Measurements from ENCODE around the gene ADORA1.

The ADORA1 gene

DNA sequence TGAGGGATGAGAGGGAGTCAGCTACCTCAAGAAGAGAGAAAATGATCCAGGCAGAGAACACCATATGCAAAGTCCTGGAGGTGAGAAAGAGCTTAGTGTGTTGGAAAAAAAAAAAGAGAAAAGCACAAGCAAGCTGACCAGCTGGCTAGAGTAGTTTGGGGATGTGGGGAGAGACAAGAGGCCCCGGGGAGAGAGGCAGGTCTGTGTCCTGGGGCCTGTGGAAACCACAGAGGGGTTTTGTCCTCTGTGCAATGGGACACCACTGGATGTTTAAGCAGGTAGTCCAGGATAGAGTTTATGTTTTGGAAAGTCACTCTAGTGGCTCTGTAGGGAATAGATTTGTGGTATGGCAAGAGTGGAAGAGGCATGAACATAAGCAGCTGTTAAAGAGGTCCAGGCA, 73.4 kb downstream of the ADORA1 start:
- TF ChIP-seq, protein P1, sequence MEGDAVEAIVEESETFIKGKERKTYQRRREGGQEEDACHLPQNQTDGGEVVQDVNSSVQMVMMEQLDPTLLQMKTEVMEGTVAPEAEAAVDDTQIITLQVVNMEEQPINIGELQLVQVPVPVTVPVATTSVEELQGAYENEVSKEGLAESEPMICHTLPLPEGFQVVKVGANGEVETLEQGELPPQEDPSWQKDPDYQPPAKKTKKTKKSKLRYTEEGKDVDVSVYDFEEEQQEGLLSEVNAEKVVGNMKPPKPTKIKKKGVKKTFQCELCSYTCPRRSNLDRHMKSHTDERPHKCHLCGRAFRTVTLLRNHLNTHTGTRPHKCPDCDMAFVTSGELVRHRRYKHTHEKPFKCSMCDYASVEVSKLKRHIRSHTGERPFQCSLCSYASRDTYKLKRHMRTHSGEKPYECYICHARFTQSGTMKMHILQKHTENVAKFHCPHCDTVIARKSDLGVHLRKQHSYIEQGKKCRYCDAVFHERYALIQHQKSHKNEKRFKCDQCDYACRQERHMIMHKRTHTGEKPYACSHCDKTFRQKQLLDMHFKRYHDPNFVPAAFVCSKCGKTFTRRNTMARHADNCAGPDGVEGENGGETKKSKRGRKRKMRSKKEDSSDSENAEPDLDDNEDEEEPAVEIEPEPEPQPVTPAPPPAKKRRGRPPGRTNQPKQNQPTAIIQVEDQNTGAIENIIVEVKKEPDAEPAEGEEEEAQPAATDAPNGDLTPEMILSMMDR (IDR thresholded peaks at IDR 0.05; ENCODE audit: low read depth, low read length, missing control alignments), result no peak
- H3K4me3 ChIP-seq (replicated peaks; ENCODE audit: low read depth, low read length), result no peak overlapping the region
- DNase-seq (ENCODE audit: extremely low read depth, low read depth), result no peak

- TF ChIP-seq, protein P1 (IDR thresholded peaks at IDR 0.05; ENCODE audit: low read depth, low read length, missing control alignments), result no peak
- no peak overlapping the region for H3K4me3 ChIP-seq (replicated peaks; ENCODE audit: low read depth, low read length)
- DNase-seq (ENCODE audit: extremely low read depth, low read depth), result no peak
Measured at GRCh38 chr1:203201516-203202205, 74.1 kb downstream of the ADORA1 start.

DNA sequence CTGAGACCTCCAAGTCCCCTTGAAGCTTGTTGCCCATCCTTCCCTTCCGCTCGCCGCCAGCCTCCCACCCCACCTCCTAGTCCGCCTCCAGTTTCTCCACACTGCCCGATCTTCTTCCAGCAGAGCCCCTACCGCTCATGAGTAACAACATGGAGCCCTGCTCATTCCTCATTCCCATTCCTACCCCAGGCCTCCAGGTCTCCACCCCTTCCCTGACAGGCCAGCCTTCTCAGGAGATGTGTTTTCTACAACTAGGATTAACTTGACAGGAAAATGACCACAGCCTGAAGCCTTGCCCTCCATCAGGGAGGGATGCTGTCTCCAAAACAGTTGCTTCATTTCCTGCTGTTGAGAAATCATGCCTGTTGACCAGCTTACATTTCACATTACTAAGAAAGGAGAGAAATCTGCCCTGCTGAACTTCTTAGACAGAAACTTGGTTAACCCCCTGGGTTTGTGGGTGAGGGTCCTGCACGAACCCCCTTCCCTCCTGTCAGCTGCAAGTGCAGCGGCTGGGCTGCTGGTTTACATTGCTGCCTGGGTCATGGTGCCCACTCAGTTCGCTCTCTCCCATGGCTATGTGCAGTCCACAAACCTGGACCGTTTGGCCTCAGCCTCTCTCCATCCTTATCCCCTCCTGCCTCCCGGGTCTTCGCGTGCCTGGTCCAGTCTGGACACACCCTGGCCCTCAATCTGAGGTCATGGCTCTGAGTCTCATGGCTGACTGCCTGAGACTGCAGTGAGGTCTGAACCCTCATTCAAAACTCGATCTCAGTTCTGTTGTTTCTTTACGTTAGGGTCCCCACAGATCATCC, 75.1 kb downstream of the ADORA1 start:
- DNase-seq (ENCODE audit: extremely low read depth, low read depth), result peak; percentile 27
- no peak overlapping the region for H3K4me3 ChIP-seq (replicated peaks; ENCODE audit: low read depth, low read length)
- TF ChIP-seq, protein P1 (IDR thresholded peaks at IDR 0.05; ENCODE audit: low read depth, low read length, missing control alignments), result no peak

- no peak for DNase-seq (ENCODE audit: extremely low read depth, low read depth)
- TF ChIP-seq, protein P1 (IDR thresholded peaks at IDR 0.05; ENCODE audit: low read depth, low read length, missing control alignments), result no peak
- no peak overlapping the region for H3K4me3 ChIP-seq (replicated peaks; ENCODE audit: low read depth, low read length)
Measured at GRCh38 chr1:203204756-203205155, 77.2 kb downstream of the ADORA1 start.

DNA sequence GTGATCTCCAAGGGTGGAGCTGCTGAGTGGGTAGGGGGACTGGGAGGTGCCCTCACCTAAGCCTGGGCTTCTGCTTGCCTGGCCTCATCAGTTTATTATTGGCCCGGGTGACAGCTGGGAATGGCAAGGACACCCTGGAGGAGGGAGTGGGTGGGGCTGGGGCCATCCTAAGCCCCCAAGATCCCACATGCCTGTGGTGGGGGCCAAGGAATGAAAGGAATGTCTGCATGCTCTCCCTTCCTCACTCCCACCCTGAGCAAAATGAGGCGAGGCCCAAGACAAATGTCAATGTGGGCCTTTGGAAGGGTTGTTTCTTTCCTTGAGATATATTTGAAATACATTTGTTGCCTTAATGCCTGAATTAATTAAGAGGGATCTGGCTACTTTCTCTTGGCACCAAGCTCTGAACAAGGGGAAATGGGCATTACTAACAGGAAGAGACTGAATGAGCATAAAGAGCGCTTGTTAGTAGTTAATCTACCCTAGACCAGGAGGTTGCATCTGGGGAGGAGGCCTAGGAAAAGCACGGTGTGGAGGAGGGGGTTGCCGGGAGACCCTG, 78.7 kb downstream of the ADORA1 start:
- DNase-seq (ENCODE audit: extremely low read depth, low read depth), result no peak
- H3K4me3 ChIP-seq (replicated peaks; ENCODE audit: low read depth, low read length), result no peak overlapping the region
- TF ChIP-seq, protein P1 (IDR thresholded peaks at IDR 0.05; ENCODE audit: low read depth, low read length, missing control alignments), result no peak

DNA sequence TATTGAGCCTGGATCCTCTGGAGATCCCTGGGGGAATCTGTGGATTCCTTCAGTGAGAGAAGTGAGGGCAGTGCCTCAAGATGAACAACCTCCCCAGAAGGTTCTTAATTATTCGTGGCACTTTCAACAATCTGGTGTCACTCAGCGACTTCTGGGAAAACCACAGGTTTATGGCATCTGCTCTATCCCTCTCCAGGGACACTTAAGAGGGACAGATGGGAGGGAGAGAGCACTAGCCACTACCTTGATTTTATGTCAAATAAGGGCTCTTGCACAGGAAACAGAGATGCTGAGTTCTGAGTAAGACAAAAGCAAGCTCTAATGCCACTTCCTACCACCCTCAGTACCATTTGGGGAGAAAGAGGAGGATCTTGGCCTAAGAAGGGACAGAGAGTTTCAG, 80.2 kb downstream of the ADORA1 start:
- TF ChIP-seq, protein P1 (IDR thresholded peaks at IDR 0.05; ENCODE audit: low read depth, low read length, missing control alignments), result no peak
- DNase-seq (ENCODE audit: extremely low read depth, low read depth), result no peak

More for the DNA sequence above, 80.2 kb downstream of the ADORA1 start:
- H3K4me3 ChIP-seq (replicated peaks; ENCODE audit: low read depth, low read length), result no peak overlapping the region

All from HFF-Myc (cell line).